ENCODE measurements around the gene PDZD4. TPM values are rescaled to one million over a fixed set of nuclear protein-coding genes. Genes with fewer than 3 reads are reported as not detected.

Gene PDZD4
- total RNA-seq, 4 donors from 2014 or later: 2.2 to 6.4 (median 4.6) TPM

DNA sequence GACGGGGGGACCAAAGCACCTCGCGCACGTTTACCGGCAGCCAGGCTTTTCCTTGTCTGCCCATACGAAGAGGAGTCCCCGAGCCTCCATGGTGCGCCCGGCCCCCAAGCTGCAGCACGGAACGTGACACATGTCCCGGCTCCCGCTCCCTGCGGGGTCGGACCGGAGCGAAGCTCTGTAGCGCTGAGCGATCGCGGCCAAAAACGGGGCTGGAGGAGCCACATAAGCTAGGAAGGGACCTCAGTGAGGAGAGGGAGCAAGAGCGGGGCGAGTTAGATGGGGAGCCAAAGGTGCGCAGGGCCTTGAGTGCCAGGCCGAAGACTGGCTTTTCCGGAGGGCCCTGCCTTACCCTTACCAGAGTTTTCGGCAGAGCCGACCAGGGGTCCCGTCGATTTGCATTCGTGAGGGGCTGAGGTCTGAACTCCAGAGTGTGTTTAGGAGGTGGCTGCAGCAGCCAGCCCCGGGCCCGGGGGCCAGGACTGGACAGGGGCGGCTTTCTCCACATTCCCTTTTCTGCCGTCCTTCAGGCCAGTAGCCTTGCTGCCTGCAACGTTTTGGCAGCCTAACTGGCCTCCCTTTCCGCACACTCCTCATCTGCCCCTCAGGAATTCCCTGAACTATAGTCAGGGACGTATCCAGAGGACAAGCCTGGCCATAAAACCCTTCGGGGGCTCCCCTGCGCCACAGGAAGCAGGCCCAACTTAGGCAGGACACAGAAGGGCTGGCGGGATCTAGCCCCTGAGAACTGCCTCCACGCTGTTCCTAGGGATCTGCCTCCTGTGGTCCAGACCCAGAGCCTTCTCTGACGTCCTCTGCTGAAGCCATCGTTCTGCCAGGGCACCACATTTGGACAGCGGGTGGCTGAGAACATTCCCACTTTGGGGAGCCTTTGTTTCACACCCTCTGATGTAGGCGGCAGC is 35.2 kb downstream of the PDZD4 start:
- DNase-seq (ENCODE audit: low spot score in 2 of 2): no peak
- H3K4me3 ChIP-seq (ENCODE audit: low read depth, poor library complexity, severe bottlenecking): peak overlapping the region; percentile 60
- intact Hi-C loops (cut with DNase I; ENCODE audit: low total_unique reads): no loop called here
- WGBS, 2 donors: 12 to 46% methylated on average over 26 to 47 of the region's 47 CpGs
- TF ChIP-seq POLR2A (IDR thresholded peaks at IDR 0.05): no peak
- TF ChIP-seq, protein P1, sequence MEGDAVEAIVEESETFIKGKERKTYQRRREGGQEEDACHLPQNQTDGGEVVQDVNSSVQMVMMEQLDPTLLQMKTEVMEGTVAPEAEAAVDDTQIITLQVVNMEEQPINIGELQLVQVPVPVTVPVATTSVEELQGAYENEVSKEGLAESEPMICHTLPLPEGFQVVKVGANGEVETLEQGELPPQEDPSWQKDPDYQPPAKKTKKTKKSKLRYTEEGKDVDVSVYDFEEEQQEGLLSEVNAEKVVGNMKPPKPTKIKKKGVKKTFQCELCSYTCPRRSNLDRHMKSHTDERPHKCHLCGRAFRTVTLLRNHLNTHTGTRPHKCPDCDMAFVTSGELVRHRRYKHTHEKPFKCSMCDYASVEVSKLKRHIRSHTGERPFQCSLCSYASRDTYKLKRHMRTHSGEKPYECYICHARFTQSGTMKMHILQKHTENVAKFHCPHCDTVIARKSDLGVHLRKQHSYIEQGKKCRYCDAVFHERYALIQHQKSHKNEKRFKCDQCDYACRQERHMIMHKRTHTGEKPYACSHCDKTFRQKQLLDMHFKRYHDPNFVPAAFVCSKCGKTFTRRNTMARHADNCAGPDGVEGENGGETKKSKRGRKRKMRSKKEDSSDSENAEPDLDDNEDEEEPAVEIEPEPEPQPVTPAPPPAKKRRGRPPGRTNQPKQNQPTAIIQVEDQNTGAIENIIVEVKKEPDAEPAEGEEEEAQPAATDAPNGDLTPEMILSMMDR (IDR thresholded peaks at IDR 0.05): no peak

DNA sequence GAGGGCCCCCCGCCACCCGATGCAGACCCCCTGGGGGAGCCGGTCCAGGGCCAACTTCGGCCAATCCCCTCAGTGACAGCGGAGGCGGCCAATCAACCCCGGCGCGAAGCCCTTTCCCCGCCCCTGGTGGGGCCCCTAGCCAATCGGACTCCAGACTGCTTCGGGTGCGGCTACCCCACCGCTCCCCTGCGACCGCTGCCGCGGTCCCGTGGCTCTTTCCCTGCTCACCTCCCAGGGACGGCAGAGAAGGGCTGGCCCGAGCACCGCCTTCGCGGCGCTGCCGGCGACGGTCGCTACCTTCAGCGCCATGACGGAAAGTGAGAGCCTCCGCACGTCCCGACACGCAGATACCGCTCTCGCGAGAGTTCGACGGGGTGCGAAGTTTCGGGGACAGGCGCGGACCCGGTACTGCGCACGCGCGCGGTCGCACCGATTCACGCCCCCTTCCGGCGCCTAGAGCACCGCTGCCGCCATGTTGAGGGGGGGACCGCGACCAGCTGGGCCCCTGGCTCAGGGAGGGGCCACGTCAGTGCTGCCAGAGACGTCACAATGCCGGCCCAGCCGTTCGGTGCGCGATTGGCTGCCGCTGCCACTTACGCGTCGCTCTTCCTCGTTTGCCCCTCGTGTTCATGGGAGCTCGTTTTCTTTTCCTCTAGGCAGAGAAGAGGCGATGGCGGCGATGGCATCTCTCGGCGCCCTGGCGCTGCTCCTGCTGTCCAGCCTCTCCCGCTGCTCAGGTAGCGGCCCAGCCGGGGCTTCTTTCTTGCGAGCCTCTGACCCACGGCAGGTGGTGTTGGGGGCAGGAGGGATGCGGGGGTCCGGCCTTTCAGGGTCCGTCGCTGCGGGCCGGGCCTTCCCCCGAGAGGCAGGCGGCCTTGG is 36.1 kb downstream of the PDZD4 start, which contains the start of the genes IDH3G and SSR4:
IDH3G (minus strand) TSS at position 358 of the 879 bp plus-strand sequence; CDS start at position 309, 49 bp downstream.
SSR4 (plus strand) TSS at position 651 of the 879 bp plus-strand sequence; CDS start at position 671, 20 bp downstream.
- intact Hi-C loops (cut with DNase I; ENCODE audit: low total_unique reads): no loop called here
- WGBS, 2 donors: 0 to 56% methylated on average over 10 to 81 of the region's 92 CpGs
- peak within 1 kb of the TSS; percentile 60 for H3K4me3 ChIP-seq (ENCODE audit: low read depth, poor library complexity, severe bottlenecking)
- DNase-seq (ENCODE audit: low spot score in 2 of 2): peak; percentile 88 to 98
- no peak for TF ChIP-seq POLR2A (IDR thresholded peaks at IDR 0.05)
- TF ChIP-seq, protein P1 (IDR thresholded peaks at IDR 0.05): no peak

DNA sequence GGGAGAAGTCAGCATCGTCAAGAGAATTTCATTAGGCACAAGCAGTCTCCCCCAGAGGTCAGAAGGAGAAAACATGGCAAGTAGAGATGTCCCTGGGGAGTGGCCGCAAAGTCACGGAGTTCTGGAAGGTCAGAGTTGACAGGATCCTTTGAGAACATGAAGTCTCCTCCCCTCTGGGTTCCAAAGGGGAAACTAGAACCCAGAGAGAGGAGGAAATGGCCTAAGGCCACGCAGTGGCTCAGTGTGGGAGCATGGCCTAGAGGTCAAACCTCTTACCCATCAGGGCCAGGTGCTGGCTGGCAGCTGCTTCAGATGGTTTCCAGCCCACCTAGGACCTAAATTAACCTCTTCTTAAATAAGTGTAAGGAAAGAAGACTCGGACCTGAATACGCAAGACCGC is 37.1 kb downstream of the PDZD4 start:
- TF ChIP-seq, protein P1 (IDR thresholded peaks at IDR 0.05): no peak
- TF ChIP-seq POLR2A (IDR thresholded peaks at IDR 0.05): no peak
- H3K4me3 ChIP-seq (ENCODE audit: low read depth, poor library complexity, severe bottlenecking): peak overlapping the region; percentile 37
- 8 to 44% methylated on average over 6 to 7 of the region's 7 CpGs for WGBS, 2 donors
- intact Hi-C loops (cut with DNase I; ENCODE audit: low total_unique reads): no loop called here
- DNase-seq (ENCODE audit: low spot score in 2 of 2): no peak

DNA sequence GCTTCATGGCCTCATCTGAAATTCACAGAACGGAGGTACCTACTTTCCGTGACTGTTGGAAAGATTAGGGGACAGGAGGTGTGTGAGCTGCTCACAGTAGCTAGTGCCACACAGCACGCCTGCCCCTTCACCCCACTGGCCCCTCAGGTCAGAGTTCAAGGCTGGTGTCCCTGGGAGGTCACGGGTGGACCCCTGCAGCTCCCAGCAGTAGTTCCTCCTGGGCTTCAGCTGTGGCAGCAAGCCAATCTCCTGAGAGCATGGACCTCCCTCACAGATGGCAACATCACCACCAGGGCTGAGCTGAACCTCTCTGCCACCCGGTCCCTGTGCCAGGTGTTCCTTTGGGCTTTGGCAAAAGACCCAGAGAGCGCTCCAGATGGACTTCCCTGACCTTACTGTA is 38.0 kb downstream of the PDZD4 start:
- H3K4me3 ChIP-seq (ENCODE audit: low read depth, poor library complexity, severe bottlenecking): no peak overlapping the region
- TF ChIP-seq, protein P1 (IDR thresholded peaks at IDR 0.05): no peak
- TF ChIP-seq POLR2A (IDR thresholded peaks at IDR 0.05): no peak
- no peak for DNase-seq (ENCODE audit: low spot score in 2 of 2)
- intact Hi-C loops (cut with DNase I; ENCODE audit: low total_unique reads): no loop called here
- 80 to 93% methylated on average over 3 to 6 of the region's 6 CpGs for WGBS, 2 donors

GRCh38 chrX:153791104-153791852 is 39.1 kb downstream of the PDZD4 start:
- DNase-seq (ENCODE audit: low spot score in 2 of 2): no peak
- H3K4me3 ChIP-seq (ENCODE audit: low read depth, poor library complexity, severe bottlenecking): no peak overlapping the region
- intact Hi-C loops (cut with DNase I; ENCODE audit: low total_unique reads): no loop called here
- no peak for TF ChIP-seq POLR2A (IDR thresholded peaks at IDR 0.05)
- TF ChIP-seq, protein P1 (IDR thresholded peaks at IDR 0.05): no peak
- WGBS, 2 donors: 48 to 68% methylated on average over 10 to 17 of the region's 17 CpGs

Data from lower leg skin (tissue), 4 donors.